AG04450 (cell line): ENCODE data around the gene FADD. TPM values are rescaled to one million over a fixed set of nuclear protein-coding genes. Genes with fewer than 3 reads are reported as not detected.
"Not testable (repeated sequence)": the region's sequence is repeated elsewhere in the genome, so short reads cannot be mapped to it uniquely, and the experiment has no call there.

Experiments used
- CTCF ChIA-PET: fragments of 300-600, 350-600 bp; formaldehyde crosslinking; extraction: SDS; loops from one replicate; lab custom pipeline; 2022; ENCODE audit warnings: antibody characterized with exemption, inconsistent platforms; lab: Charles Lee
- POLR2A ChIA-PET: fragments of 350-600 bp; formaldehyde crosslinking; extraction: SDS; loops from one replicate; lab custom pipeline; 2021; ENCODE audit warnings: antibody characterized with exemption, inconsistent platforms; lab: Yijun Ruan, JAX
- DNase-seq: peaks from one replicate; pipeline ENCODE4 v3.0.0-alpha.2; 2011; ENCODE audit warnings: low read depth, low spot score
- H3K27ac ChIP-seq: one replicate; pipeline ENCODE4 v1.5.1; 2012; ENCODE audit warnings: low read depth, low read length, control low read depth
- H3K27me3 ChIP-seq: one replicate; pipeline ENCODE4 v1.6.0; 2012; ENCODE audit warnings: low read length; ENCODE audit not compliant: control insufficient read depth, insufficient read depth
- H3K4me3 ChIP-seq: 2 replicates; pipeline ENCODE4 v1.5.1; 2011; ENCODE audit warnings: mild to moderate bottlenecking, low read depth, low read length, control low read depth
- H3K9me3 ChIP-seq: 2 replicates; pipeline ENCODE4 v1.5.1; 2012; ENCODE audit warnings: low read length; ENCODE audit not compliant: control insufficient read depth, insufficient read depth
- polyA plus RNA-seq: library from polyadenylated mRNA; depleted of rRNA; stranded (reverse); fragments of >200 nt; gene quantifications from 2 replicates; pipeline ENCODE4 v1.2.3, GENCODE V29; 2011
- TF ChIP-seq, protein P1 (sequence below): IDR thresholded peaks from 2 replicates; pipeline ENCODE4 v1.5.1; 2011; ENCODE audit warnings: low read depth, low read length, control low read depth, inconsistent platforms

Gene FADD
- polyA plus RNA-seq, 1 experiment: 29.3 TPM

DNA sequence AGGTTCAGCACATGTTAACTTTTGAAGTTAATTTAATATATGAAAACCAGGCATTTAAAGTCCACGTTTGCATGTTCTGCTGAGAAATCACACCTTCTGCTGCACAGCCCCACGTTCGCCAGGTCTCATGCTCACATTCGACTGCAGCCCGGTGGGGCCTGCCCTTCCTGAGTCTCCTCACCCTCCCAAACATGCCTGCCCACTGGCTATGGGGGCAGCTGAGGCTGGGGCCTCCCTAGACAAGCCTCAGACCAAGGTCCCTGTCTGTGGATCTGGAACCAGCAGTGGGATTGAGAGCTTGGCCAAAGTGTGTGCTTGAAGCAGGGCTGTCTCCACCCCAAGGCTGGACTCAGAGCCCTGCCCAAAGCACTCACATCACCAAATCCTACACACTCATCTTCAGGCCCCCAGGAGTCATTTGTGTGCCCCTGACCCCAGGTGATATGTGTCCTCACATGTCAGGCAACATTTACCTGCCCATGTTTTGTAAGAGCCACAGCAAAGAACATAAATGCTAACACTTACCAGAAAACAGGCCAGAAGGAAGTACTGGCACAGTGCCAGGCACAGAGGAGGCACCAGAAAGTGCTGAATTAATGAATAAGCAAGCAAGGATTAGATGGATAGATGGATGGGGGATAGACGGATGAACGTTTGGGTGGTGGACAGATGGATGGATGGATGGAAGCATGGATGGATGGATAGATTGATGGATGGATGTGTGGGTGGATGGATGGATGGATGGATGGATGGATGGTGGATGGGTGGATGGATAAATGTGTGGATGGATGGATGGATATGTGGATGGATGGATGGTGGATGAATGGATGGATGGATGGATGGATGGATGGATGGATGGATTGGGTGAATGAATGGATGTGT, 9.4 kb upstream of the FADD start:
- H3K9me3 ChIP-seq: no peaks in the 10 kb centered on the region
- no peak for DNase-seq
- no peak overlapping the region for H3K4me3 ChIP-seq
- ChIA-PET POLR2A (no interaction called here), CTCF (interaction anchor here (2.9 kb wide), 1 partner anchor 275 kb away, joined by 23 read pairs; no protein-coding TSS in a partner anchor)
- TF ChIP-seq, protein P1, sequence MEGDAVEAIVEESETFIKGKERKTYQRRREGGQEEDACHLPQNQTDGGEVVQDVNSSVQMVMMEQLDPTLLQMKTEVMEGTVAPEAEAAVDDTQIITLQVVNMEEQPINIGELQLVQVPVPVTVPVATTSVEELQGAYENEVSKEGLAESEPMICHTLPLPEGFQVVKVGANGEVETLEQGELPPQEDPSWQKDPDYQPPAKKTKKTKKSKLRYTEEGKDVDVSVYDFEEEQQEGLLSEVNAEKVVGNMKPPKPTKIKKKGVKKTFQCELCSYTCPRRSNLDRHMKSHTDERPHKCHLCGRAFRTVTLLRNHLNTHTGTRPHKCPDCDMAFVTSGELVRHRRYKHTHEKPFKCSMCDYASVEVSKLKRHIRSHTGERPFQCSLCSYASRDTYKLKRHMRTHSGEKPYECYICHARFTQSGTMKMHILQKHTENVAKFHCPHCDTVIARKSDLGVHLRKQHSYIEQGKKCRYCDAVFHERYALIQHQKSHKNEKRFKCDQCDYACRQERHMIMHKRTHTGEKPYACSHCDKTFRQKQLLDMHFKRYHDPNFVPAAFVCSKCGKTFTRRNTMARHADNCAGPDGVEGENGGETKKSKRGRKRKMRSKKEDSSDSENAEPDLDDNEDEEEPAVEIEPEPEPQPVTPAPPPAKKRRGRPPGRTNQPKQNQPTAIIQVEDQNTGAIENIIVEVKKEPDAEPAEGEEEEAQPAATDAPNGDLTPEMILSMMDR: no peak
- H3K27ac ChIP-seq: no peak overlapping the region
- H3K27me3 ChIP-seq: peaks cover 3% of the 10 kb centered on the region

DNA sequence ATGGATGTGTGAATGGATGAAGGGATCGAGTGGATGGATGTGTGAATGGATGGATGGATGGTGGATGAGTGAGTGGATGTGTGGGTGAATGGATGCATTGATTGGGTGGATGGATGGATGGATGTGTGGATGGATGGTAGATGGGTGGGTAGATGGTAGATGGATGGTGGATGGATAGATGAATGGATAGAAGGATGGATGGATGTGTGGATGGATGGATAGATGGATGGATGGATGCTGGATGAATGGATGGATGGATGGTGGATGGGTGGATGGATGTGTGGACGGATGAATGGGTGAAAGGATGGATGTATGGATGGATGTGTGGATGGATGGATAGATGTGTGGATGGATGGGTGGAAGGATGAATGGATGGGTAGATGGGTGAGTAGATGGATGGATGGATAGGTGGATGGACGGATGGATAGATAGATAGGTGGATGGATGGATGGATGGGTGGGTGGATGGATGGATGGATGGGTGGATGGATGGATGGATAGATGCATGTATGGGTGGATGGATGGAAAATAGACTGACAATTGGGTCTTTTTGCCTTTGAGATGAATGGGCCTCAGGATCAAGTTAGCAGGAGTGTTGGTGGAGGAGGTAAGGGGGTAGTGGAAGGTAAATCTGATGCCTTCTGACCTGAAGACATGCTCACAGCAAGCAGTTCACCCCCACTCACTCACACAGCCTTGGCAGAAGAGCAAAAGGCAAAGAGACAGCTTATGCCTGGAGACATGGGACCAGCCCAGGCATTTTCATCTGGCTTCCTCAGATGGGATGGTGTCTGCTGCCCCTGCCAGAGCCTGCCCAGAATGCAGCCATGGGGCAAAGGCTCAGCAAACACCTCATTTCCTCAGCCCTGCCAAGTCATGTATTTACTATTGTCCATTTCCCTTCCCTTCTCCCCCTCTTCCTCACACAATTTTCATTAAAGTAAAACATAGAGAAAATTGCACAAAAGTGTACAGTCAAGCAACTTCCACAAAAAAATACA, 8.0 kb upstream of the FADD start:
- TF ChIP-seq, protein P1: no peak
- ChIA-PET CTCF (interaction anchor here (0.6 to 6.0 kb wide), 8 partner anchors 263 to 316 kb away, joined by 3 to 43 read pairs (median 4); no protein-coding TSS in a partner anchor), POLR2A (no interaction called here)
- Histone ChIP-seq H3K27me3 (peaks cover 3% of the 10 kb centered on the region), H3K9me3 (no peaks in the 10 kb centered on the region), H3K4me3 (no peak overlapping the region), H3K27ac (no peak overlapping the region)
- no peak for DNase-seq

DNA sequence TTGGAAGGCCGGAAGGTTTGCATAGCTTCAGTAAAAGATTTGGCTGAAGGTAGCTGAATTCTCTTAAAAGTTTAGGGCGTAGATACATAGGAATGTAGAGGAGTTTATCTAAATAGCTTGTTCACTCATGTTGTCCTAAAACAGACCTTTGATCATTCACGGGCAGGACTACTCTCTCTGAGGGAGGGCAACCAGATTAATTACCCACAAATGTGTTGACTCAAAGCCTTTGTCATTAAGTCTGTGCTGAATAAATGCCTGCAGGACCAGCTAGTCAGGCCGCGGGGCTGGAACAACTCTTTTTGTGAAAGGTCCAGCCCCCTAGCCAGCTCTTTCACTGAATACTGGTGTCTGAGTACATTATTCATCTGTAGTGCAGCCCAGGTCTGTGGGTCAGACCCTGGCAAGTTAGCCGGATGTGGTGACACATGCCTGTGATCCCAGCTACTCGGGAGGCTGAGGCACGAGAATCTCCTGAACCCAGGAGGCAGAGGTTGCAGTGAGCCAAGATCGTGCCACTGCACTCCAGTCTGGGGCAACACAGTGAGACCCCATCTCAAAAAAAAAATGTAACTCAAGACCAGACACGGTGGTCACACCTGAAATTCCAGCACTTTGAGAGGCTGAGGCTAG, 2.8 kb upstream of the FADD start:
- ChIA-PET CTCF (interaction anchor here (0.6 to 6.0 kb wide), 5 partner anchors 281 to 514 kb away, joined by 4 to 43 read pairs (median 10); no protein-coding TSS in a partner anchor), POLR2A (no interaction called here)

DNA sequence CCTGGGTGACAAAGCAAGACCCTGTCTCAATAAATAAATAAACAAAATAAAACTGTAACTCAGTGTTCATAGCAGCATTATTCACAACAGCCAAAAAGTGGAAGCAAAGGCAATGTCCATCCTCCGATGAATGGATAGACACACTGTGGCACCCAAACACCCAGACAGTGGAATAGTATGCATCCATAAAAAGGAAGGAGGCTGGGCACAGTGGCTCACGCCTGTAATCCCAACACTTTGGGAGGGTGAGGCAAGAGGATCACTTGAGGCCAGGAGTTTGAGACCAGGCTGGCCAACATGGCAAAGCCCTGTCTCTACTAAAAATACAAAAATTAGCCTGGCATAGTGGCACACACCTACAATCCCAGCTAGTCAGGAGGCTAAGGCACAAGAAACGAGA, 2.0 kb upstream of the FADD start:
- DNase-seq, H3K4me3 ChIP-seq, H3K9me3 ChIP-seq, H3K27ac ChIP-seq, H3K27me3 ChIP-seq: not testable (repeated sequence)
- POLR2A ChIA-PET: interaction anchor here (0.8 kb wide), 1 partner anchor 70 kb away, joined by 5 read pairs; no protein-coding TSS in a partner anchor
- CTCF ChIA-PET: interaction anchor here (0.7 kb wide), 1 partner anchor 312 kb away, joined by 6 read pairs; no protein-coding TSS in a partner anchor

More for the DNA sequence above, 2.8 kb upstream of the FADD start:
- Histone ChIP-seq H3K4me3 (no peak overlapping the region), H3K27me3 (no peaks in the 10 kb centered on the region), H3K27ac (no peak overlapping the region), H3K9me3 (no peaks in the 10 kb centered on the region)
- no peak for DNase-seq
- TF ChIP-seq, protein P1: no peak
